ENCODE data around the gene CENPE.

- TF ChIP-seq CTCF (IDR thresholded peaks at IDR 0.05; ENCODE audit: low read depth, low read length, poor library complexity, severe bottlenecking) (no peak), EZH2phosphoT487 (IDR thresholded peaks at IDR 0.05; ENCODE audit: borderline replicate concordance, low read length) (no peak)
Observed at GRCh38 chr4:103104886-103105285, 93.3 kb downstream of the CENPE start.
